ENCODE data around the gene MEGF11. TPM values are rescaled to one million over a fixed set of nuclear protein-coding genes. Genes with fewer than 3 reads are reported as not detected.
A peak's percentile ranks its signal among the peaks of the same experiment; 100 is the strongest.

The MEGF11 gene
- total RNA-seq, 4 donors from 2014 or later: not detected

DNA sequence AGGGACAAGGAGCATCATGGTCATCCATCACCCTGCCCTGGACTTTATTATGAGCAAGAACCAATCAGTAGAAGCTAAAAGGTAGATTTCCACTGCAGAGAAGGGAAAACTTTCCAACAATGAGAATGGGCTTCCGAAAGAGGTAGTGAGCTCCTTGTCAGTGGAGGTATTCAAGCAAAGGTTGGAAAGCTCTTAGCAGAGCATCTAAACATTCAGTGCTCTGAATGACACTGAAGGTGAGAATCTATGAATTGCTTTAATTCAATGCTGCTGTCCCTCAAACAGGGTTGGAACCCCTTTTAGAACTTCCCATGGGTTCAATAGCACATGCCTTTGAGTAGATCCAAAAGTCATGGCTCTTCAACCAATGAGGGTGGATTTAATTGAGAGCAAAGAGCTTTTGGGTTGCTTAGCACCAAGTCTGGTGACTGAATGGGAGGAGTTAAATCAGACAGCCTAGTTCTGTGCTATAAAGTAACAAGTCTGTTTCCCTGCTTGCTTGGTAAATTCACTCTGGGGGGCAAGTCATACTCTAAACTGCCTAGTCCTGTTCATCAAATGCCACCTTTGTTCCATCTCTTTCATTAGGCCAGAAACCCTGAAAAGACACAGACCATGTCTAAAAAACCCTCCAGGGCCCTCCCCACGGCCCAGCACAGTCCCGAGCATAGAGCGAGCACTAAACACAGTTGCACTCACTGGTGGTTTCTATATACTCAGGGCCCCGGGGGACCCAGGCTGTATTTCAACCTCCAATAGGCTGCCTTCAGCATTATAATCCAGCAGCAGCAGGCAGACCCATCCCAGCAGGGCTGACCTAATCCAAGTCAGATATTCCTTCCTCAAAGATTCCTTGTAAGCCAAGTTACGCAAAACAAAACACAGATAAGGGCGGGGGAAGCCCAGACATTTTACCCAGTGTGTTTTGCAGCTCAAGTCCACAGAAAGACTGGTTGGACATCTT, 161.2 kb downstream of the MEGF11 start:
- Histone ChIP-seq H3K4me1 (no peaks in the 10 kb centered on the region), H3K36me3 (no peaks in the 10 kb centered on the region), H3K27me3 (peaks cover 0 to 24% (median 0%) of the 10 kb centered on the region in 4 donors), H3K27ac (no peak overlapping the region), H3K9me3 (no peaks in the 10 kb centered on the region), H3K4me3 (no peak overlapping the region)
- 78 to 85% methylated on average over 3 to 5 of the region's 7 CpGs for WGBS, 2 donors
- DNase-seq: no peak
- intact Hi-C loops (cut with DNase I): no loop called here
- TF ChIP-seq CTCF (IDR thresholded peaks at IDR 0.05) (no peak), POLR2A (IDR thresholded peaks at IDR 0.05) (no peak)

GRCh38 chr15:66089509-66089908, 164.0 kb downstream of the MEGF11 start:
- DNase-seq: no peak
- intact Hi-C loops (cut with DNase I): no loop called here
- H3K27ac ChIP-seq: peak overlapping the region in 2 of 4 donors; percentile 25 to 49

GRCh38 chr15:66089049-66089448, 164.5 kb downstream of the MEGF11 start:
- intact Hi-C loops (cut with DNase I): no loop called here
- H3K27ac ChIP-seq: peak overlapping the region in 2 of 4 donors; percentile 25 to 49
- H3K4me1 ChIP-seq: no peaks in the 10 kb centered on the region
- peaks cover 0 to 2% (median 0%) of the 10 kb centered on the region in 4 donors for H3K27me3 ChIP-seq
- no peak for TF ChIP-seq CTCF (IDR thresholded peaks at IDR 0.05)
- TF ChIP-seq POLR2A (IDR thresholded peaks at IDR 0.05): no peak
- H3K9me3 ChIP-seq: no peaks in the 10 kb centered on the region
- no peak for DNase-seq
- WGBS, 2 donors: 66 to 73% methylated on average over 6 to 7 of the region's 7 CpGs
- no peak overlapping the region for H3K4me3 ChIP-seq
- no peaks in the 10 kb centered on the region for H3K36me3 ChIP-seq

More at GRCh38 chr15:66089509-66089908, 164.0 kb downstream of the MEGF11 start:
- Histone ChIP-seq H3K4me1 (no peaks in the 10 kb centered on the region), H3K4me3 (no peak overlapping the region), H3K9me3 (no peaks in the 10 kb centered on the region), H3K27me3 (peaks cover 0 to 5% (median 0%) of the 10 kb centered on the region in 4 donors), H3K36me3 (no peaks in the 10 kb centered on the region)
- WGBS, 2 donors: 69 to 72% methylated on average over 5 of the region's 5 CpGs
- no peak for TF ChIP-seq CTCF (IDR thresholded peaks at IDR 0.05)
- no peak for TF ChIP-seq POLR2A (IDR thresholded peaks at IDR 0.05)

- H3K27me3 ChIP-seq: peaks cover 0 to 24% (median 0%) of the 10 kb centered on the region in 4 donors
- H3K4me3 ChIP-seq: no peak overlapping the region
- peaks cover 0 to 9% (median 0%) of the 10 kb centered on the region in 3 donors for H3K4me1 ChIP-seq
- no peaks in the 10 kb centered on the region for H3K36me3 ChIP-seq
- H3K27ac ChIP-seq: no peak overlapping the region
- intact Hi-C loops (cut with DNase I): no loop called here
- TF ChIP-seq POLR2A (IDR thresholded peaks at IDR 0.05): no peak
- TF ChIP-seq CTCF (IDR thresholded peaks at IDR 0.05): no peak
- no peak for DNase-seq
- H3K9me3 ChIP-seq: no peaks in the 10 kb centered on the region
- 73 to 89% methylated on average over 2 to 3 of the region's 6 CpGs for WGBS, 2 donors
Observed at GRCh38 chr15:66085128-66085527, 168.4 kb downstream of the MEGF11 start.

GRCh38 chr15:66084704-66085103, 168.8 kb downstream of the MEGF11 start:
- no peaks in the 10 kb centered on the region for H3K36me3 ChIP-seq
- intact Hi-C loops (cut with DNase I): no loop called here
- TF ChIP-seq POLR2A (IDR thresholded peaks at IDR 0.05) (no peak), CTCF (IDR thresholded peaks at IDR 0.05) (no peak)
- DNase-seq: no peak
- H3K9me3 ChIP-seq: no peaks in the 10 kb centered on the region
- H3K4me3 ChIP-seq: no peak overlapping the region
- H3K27me3 ChIP-seq: peaks cover 0 to 28% (median 0%) of the 10 kb centered on the region in 4 donors
- peaks cover 0 to 9% (median 0%) of the 10 kb centered on the region in 3 donors for H3K4me1 ChIP-seq
- 88 to 95% methylated on average over 4 to 8 of the region's 10 CpGs for WGBS, 2 donors
- no peak overlapping the region for H3K27ac ChIP-seq
